Measurements from ENCODE around the gene ACSS1.

ACSS1 gene

DNA sequence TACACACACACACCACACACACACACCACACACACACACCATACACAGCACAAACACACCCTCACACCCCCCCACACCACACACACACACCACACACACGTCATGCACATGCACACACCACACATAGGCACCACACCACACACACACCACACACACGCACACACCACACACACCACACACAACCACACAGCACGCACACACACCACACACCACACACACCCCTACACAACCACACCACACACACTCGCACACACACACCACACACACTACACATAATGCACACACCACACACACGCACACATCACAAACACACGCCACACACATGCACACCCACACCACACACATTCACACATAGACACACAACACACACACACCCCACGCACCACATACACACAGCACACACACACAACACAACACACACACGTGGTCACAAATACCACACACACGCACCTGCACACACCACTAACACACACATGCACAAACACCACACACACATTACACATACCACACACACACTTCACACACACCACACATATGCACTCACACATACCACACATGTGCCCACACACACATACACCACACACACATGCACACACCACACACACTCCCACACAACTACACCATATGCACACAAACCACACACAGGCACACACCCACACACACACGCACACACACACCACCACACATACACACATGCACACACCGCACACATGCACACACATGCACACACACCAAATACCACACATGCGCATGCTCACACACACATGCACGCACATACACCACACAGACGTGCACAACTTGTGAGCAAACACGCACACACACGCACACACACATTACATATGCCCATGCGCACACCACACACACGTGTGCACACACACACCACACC is 9.4 kb upstream of the ACSS1 start:
- no peak for TF ChIP-seq TAF1 (IDR thresholded peaks at IDR 0.05; ENCODE audit: borderline replicate concordance, insufficient read depth, low read length)
- TF ChIP-seq, protein P1, sequence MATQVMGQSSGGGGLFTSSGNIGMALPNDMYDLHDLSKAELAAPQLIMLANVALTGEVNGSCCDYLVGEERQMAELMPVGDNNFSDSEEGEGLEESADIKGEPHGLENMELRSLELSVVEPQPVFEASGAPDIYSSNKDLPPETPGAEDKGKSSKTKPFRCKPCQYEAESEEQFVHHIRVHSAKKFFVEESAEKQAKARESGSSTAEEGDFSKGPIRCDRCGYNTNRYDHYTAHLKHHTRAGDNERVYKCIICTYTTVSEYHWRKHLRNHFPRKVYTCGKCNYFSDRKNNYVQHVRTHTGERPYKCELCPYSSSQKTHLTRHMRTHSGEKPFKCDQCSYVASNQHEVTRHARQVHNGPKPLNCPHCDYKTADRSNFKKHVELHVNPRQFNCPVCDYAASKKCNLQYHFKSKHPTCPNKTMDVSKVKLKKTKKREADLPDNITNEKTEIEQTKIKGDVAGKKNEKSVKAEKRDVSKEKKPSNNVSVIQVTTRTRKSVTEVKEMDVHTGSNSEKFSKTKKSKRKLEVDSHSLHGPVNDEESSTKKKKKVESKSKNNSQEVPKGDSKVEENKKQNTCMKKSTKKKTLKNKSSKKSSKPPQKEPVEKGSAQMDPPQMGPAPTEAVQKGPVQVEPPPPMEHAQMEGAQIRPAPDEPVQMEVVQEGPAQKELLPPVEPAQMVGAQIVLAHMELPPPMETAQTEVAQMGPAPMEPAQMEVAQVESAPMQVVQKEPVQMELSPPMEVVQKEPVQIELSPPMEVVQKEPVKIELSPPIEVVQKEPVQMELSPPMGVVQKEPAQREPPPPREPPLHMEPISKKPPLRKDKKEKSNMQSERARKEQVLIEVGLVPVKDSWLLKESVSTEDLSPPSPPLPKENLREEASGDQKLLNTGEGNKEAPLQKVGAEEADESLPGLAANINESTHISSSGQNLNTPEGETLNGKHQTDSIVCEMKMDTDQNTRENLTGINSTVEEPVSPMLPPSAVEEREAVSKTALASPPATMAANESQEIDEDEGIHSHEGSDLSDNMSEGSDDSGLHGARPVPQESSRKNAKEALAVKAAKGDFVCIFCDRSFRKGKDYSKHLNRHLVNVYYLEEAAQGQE (IDR thresholded peaks at IDR 0.05; ENCODE audit: insufficient read depth in 1 of 2, low read depth in 2 of 2, low read length in 2 of 2): no peak
- TF ChIP-seq FOXP2 (optimal IDR thresholded peaks at IDR 0.05; ENCODE audit: borderline replicate concordance, extremely low read depth, extremely low read length, insufficient read depth): no peak
- TF ChIP-seq SIN3A (IDR thresholded peaks at IDR 0.05; ENCODE audit: borderline replicate concordance, insufficient read depth, low read length): no peak
- TF ChIP-seq POLR2AphosphoS5 (IDR thresholded peaks at IDR 0.05; ENCODE audit: low read depth, low read length): no peak

GRCh38 chr20:25066386-25066785 is 8.4 kb upstream of the ACSS1 start:
- no peak for TF ChIP-seq TAF1 (IDR thresholded peaks at IDR 0.05; ENCODE audit: borderline replicate concordance, insufficient read depth, low read length)
- TF ChIP-seq POLR2AphosphoS5 (IDR thresholded peaks at IDR 0.05; ENCODE audit: low read depth, low read length): no peak
- TF ChIP-seq FOXP2 (optimal IDR thresholded peaks at IDR 0.05; ENCODE audit: borderline replicate concordance, extremely low read depth, extremely low read length, insufficient read depth): no peak
- TF ChIP-seq SIN3A (IDR thresholded peaks at IDR 0.05; ENCODE audit: borderline replicate concordance, insufficient read depth, low read length): no peak
- TF ChIP-seq, protein P1 (IDR thresholded peaks at IDR 0.05; ENCODE audit: insufficient read depth in 1 of 2, low read depth in 2 of 2, low read length in 2 of 2): no peak

DNA sequence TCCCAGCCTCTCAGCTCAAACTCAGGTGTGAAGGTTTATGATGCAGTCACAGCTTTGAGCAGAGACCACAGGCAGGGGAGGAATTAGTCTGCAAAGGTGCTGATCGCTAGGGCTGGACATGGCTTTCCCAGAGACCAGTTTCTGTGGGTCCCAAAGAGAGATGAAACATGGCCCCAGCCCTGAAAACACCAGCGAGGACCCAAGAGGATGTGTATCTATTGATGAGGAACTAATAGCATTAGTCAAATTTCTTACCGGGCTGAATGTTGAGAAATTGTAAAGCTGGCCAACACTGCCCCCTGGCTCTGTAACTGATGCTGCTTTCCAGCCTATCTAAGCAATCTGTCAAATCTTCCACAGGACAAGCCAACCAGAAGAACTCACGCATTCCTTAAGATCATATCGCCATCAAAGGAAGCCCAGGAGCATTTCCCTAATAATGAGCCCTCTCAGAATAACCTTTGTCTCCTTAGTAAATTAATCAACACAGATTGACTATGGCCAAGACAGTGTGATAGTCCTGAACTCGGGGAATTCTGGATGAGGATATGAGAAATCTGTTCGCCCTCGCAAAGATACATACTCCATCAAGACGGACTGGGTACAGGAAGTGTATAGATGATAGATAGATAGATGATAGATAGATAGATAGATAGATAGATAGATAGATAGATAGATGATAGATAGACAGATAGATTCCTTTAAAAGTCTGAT is 7.8 kb upstream of the ACSS1 start:
- TF ChIP-seq, protein P1 (IDR thresholded peaks at IDR 0.05; ENCODE audit: insufficient read depth in 1 of 2, low read depth in 2 of 2, low read length in 2 of 2): no peak
- TF ChIP-seq FOXP2 (optimal IDR thresholded peaks at IDR 0.05; ENCODE audit: borderline replicate concordance, extremely low read depth, extremely low read length, insufficient read depth) (no peak), POLR2AphosphoS5 (IDR thresholded peaks at IDR 0.05; ENCODE audit: low read depth, low read length) (no peak), TAF1 (IDR thresholded peaks at IDR 0.05; ENCODE audit: borderline replicate concordance, insufficient read depth, low read length) (no peak), SIN3A (IDR thresholded peaks at IDR 0.05; ENCODE audit: borderline replicate concordance, insufficient read depth, low read length) (no peak)

DNA sequence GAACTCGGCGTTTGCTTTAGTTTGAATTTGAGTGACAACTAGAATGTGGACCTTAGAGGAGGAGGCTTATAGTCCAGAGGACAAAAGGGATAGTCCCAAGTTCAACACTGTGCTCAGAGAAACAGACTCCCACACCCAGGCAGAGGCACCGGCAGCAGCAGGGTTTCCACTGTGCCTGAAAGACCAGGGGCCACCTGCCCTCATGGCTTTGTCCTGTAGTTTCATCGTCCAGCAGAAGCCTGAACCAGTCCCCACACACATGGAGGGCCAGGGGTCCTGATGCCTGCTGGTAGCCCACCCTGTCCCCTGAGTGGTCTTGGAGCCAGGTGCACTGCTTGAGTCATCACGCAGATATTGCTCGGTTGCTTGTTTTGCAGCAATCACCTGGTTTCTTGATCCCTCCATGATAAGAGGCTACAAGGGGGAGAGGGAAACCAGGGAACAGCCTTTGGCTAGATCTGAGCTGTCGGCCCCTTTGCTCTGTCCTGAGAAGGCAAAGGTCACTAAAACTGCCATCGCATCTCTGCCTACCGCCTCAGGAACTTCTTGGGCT is 7.2 kb upstream of the ACSS1 start:
- TF ChIP-seq FOXP2 (optimal IDR thresholded peaks at IDR 0.05; ENCODE audit: borderline replicate concordance, extremely low read depth, extremely low read length, insufficient read depth) (no peak), POLR2AphosphoS5 (IDR thresholded peaks at IDR 0.05; ENCODE audit: low read depth, low read length) (no peak), TAF1 (IDR thresholded peaks at IDR 0.05; ENCODE audit: borderline replicate concordance, insufficient read depth, low read length) (no peak), SIN3A (IDR thresholded peaks at IDR 0.05; ENCODE audit: borderline replicate concordance, insufficient read depth, low read length) (no peak)
- TF ChIP-seq, protein P1 (IDR thresholded peaks at IDR 0.05; ENCODE audit: insufficient read depth in 1 of 2, low read depth in 2 of 2, low read length in 2 of 2): no peak

Measured in PFSK-1 (cell line).